Stimulated activated CD4-positive, alpha-beta T cell treated with anti-CD3 and anti-CD28 coated beads, Interleukin-1b, Interleukin-23, amount 100 ng/mL, for 48 hours (primary cell): ENCODE results near the gene PRKD1.
"Not testable (repeated sequence)": the region's sequence is repeated elsewhere in the genome, so short reads cannot be mapped to it uniquely, and the experiment has no call there.

Experiments used
- DNase-seq: peaks from one replicate; pipeline ENCODE4 v3.0.0-alpha.2; 2020

PRKD1 gene

DNA sequence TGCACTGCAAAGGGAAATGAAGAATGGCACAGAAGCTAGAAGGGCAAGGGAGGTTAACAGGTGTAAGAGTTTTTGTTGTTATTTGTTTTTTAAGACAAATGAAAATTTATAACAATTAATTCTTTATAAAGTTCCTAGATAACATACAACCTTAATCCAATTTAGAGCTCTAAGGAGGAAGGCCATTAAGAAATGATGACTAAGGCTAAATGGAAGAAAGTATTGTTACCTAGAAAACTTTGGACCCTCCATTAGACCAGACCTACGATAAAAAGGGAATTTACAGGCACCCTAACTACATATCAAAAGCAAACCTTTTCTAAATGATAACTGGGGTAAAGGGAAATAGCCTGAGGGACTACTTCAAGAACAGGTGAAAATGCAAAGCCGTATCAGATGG lies 130.8 kb downstream of the PRKD1 start:
- DNase-seq = no peak

DNA sequence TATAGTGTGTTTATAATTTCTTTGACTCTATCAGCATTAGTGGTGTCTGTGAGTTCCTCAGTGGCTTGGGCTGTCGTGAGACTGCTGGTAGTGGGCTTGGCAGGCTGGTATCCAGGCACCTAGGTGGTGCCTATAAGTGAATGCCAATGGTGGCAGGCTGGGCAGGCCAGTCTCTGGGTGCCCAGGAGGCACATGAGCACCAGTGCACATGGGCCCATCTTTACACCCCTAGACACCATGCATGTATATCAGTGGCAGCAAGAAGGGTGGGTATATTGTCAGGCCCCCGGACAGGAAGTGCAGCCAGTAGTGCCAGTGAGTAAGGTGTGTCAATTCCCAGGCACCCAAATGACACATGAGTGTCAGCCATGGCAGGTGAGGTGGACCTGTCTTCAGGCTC lies 138.2 kb downstream of the PRKD1 start:
- no peak for DNase-seq

DNA sequence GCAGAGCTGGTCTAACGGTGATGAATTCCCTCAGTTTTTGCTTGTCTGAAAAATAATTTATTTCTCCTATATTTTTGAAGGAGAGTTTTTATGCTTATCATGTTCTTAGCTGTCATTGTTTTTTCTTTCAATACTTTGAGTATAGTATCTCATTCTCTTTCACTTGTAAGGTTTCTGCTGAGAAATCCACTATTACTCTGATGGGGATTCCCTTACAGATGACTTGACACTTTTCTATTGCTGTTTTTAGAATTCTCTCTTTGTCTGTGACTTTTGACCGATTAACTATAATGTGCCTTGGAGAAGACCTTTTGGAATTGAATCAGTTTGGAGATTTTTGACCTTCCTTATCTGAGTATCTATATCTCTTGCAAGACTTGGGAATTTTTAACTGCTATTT lies 139.6 kb downstream of the PRKD1 start:
- DNase-seq = no peak

DNA sequence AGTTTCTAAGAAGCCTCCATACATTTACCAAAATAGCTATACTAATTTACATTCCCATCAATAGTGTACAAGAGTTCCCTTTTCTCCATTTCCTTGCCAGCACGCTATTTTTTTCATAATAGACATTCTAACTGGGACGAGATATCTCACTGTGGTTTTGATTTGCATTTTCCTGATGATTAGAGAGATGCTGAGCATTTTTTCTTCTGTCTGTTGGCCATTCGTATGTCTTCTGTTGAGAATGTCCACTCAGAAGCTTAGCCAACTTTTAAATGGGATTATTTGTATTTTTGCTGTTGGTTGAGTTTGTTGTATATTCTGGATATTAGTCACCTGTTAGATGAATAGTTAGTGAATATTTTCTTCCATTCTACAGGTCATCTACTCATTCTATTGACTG lies 144.1 kb downstream of the PRKD1 start:
- no peak for DNase-seq

GRCh38 chr14:29782041-29782440 lies 145.6 kb downstream of the PRKD1 start:
- DNase-seq = no peak

DNA sequence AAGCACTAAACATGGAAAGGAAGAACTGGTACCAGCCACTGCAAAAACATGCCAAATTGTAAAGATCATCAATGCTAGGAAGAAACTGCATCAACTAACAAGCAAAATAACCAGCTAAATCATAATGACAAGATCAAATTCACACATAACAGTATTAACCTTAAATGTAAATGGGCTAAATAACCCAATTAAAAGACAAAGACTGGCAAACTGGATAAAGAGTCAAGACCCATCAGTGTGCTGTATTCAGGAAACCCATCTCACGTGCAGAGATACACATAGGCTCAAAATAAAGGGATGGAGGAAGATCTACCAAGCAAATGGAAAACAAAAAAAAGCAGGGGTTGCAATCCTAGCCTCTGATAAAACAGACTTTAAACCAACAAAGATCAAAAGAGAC lies 150.5 kb downstream of the PRKD1 start:
- not testable (repeated sequence) for DNase-seq

- no peak for DNase-seq
Measured at GRCh38 chr14:29773990-29774389, 153.7 kb downstream of the PRKD1 start.

GRCh38 chr14:29763342-29763858 lies 164.2 kb downstream of the PRKD1 start:
- DNase-seq = no peak

DNA sequence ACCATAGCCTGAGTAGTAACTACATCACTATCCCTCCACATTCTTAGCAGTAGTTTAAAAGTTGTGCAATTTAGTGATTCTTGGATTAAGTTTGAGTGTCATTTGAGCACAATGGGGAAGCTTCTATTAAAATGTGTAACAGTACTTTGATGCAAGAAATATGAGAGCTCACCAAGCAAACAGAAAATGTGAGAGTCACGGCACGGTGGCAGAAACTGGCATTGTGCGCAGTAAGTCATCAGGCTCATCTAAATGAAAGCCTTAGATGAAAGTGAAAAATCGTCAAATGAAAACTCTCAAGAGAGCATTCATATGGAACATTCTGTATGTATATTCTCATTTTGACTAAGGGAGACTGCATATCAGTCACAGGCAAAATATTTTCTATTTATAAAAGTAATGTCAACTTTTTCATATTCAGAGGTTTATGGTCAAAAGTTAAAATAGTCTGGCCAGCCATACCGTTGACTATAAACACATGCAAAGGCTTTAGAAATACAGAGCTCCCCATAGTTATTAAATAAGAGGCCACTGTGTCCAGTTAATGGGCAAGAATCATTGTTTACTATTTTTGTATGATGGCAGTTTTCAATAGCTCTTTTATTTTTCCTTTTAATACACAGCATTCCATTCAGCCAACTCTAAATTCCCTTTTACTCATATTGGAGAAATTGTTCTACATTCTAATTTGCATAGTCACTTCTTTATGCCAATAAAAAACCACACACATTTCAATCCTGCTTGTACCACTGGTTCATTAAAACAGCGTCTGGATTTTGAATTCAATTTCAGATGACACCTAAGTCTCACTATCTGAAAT lies 167.9 kb downstream of the PRKD1 start:
- DNase-seq = no peak

- DNase-seq = no peak
Measured at GRCh38 chr14:29757711-29758233, 169.9 kb downstream of the PRKD1 start.

DNA sequence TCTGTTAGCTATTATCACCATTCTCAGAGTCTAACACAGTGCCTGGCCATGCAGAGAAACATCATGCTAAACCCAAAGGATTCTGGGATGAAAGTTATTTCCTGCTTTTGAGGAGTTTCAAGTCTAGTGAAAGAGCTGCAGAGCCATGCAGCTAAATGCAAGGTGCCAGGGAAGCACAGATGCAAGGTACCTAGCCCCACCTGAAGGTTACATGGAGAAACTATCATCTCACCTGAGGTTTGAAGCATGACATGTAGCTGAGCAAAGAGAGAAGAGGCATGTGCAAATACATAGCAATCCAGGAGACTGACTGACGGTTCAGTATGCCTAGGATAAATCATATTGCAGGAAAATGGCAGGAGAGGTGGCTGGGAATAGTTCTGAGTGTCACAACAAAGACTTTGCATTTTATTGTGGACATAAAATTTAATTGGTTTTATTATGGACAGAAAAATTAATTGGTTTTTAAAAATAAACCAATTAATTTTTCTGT lies 170.4 kb downstream of the PRKD1 start:
- no peak for DNase-seq

DNA sequence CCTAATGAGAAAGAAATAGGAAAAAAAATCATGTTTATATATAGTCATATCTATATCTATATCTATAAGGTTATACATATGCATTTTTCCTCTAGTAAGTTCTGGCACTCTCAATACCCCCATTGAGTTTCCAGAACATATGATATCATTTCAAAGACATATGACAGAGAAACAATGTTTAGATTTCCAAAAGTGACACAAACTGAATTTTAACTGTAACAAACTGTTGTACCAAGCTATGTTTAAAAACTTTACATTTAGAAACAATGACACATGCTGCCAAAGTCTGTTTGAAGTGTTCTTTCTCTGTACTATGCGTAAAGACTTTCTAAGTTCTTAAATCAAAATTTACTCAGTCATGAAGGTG lies 171.6 kb downstream of the PRKD1 start:
- no peak for DNase-seq

DNA sequence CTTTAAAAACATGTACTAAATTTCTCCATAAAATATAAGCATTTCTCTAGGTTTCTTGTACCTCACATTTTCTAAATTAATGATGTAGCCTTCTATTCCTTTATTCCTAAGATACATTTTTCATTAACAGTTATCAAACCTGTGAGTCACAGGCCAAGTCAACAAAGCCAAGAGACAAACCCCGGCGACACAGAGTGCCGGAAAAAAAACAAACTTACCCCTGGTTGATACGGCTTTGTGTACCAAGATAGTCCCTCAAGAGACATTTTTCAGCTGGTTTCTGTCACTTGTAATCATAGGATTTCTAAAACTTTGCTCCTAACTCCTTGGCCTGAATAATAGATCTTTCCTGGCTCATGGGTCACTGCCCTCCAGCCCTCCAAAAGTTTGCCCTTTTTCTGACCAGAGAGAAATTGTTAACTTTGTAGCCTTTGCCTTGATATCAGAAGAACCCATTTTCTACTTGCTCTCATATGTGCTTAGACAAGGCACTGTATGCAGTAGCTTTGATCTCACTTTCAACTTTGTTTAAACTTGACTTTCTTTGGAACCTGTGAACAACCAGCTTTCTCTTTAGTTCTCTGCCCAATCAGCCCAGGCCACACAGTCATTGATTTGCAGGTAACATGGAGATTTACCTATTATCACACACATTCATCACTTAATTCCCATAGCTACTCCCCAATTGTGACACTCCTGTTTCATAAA lies 172.2 kb downstream of the PRKD1 start:
- no peak for DNase-seq

GRCh38 chr14:29754134-29754533 lies 173.5 kb downstream of the PRKD1 start:
- DNase-seq = no peak

- no peak for DNase-seq
Measured at GRCh38 chr14:29752221-29752923, 175.3 kb downstream of the PRKD1 start.

DNA sequence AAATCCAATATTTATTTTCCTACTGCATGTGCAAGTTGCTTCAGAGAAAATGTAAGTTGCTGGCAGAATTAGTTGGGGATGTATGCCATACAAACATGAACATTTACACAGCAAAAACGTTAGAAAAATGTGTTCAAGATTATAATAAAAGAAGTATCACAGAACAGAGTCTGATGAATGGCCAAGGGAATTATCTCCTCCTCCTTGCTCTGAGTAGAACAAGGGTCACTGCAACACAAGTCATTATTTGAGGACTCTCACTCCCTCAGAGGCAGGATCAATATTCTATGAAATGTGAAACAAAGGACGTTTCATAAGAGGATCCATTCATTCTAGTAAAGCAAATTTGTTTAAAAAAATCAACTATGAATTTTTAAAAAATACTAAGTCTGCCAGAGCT lies 177.8 kb downstream of the PRKD1 start:
- DNase-seq = no peak

DNA sequence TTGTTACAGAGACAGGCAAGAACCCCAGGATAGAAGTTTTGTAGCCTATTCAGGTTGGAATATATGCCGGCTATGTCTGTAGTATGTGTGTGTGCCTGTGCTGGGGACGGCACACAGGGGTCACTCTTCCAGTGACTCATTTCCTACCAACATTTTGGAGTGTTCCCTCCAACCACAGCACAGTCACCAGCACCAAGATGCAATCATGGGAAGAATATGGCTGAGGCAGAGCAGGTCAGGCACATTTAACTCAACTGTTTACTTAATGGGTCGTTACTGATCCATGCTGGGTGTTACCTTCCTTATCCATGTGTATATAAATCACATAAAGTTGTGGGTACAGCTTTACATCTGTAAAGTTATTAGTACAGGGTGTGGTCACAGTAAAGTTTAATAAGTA lies 178.3 kb downstream of the PRKD1 start:
- DNase-seq = no peak

GRCh38 chr14:29745863-29746262 lies 181.8 kb downstream of the PRKD1 start:
- DNase-seq = no peak

GRCh38 chr14:29743531-29743930 lies 184.1 kb downstream of the PRKD1 start:
- DNase-seq = no peak

GRCh38 chr14:29741909-29742401 lies 185.7 kb downstream of the PRKD1 start:
- no peak for DNase-seq

DNA sequence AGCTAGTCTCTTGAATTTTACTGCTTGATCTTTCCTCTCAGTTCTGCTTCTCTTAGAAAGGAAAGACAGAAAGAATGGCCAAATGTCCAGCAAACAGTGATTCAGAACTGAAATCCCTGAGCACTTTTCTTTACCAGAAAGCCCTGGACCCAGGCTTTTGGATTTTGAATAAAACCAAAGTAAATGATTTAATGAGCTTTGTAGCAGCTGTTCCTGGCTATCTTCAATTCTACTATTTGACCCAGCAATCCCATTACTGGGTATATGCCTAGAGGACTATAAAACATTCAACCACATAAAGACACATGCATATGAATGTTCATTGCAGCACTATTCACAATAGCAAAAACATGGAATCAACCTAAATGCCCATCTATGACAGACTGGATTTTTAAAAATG lies 187.2 kb downstream of the PRKD1 start:
- no peak for DNase-seq

DNA sequence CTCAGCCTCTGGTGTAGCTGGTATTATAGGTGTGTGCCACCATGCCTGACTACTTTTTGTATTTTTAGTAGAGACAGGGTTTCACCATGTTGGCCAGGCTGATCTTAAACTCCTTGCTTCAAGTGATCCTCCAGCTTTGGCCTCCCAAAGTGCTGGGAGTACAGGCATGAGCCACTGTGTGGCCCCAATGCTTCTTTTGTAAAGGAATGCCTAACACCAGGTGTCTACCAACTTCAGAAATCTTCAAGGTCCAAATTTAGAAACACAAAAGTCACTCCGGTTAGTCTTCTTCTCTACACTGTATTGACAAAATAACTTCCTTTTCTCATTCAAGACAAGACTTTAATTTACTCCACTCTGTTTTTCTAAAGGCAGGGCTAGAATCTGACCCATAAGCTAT lies 188.7 kb downstream of the PRKD1 start:
- DNase-seq = no peak

DNA sequence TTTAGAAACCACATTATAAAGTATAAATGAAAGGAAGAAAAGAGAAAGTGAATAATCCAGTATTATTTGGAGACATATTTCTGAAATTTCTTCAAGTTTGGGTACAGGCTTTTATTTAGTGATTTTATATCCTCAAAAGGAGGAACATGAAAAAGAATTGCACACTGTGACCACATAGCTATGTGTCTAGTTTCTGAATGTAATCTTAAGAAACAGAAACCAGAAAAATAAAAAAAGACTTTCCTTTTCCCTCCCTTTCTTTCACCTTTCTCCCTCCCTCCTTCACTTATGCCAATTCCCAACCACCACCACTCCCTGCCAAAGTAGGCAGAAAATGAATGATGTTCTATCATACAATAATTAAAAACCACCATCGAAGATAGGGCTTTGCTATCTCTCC lies 189.6 kb downstream of the PRKD1 start:
- DNase-seq = no peak
